Measurements from ENCODE around the gene OTOS. TPM values are rescaled to one million over a fixed set of nuclear protein-coding genes. Genes with fewer than 3 reads are reported as not detected.

OTOS gene
- total and polyA plus RNA-seq, 2 of the 13 experiments (the other 11 are each of a cell fraction or from before 2014, with no cell fraction given), result not detected

DNA sequence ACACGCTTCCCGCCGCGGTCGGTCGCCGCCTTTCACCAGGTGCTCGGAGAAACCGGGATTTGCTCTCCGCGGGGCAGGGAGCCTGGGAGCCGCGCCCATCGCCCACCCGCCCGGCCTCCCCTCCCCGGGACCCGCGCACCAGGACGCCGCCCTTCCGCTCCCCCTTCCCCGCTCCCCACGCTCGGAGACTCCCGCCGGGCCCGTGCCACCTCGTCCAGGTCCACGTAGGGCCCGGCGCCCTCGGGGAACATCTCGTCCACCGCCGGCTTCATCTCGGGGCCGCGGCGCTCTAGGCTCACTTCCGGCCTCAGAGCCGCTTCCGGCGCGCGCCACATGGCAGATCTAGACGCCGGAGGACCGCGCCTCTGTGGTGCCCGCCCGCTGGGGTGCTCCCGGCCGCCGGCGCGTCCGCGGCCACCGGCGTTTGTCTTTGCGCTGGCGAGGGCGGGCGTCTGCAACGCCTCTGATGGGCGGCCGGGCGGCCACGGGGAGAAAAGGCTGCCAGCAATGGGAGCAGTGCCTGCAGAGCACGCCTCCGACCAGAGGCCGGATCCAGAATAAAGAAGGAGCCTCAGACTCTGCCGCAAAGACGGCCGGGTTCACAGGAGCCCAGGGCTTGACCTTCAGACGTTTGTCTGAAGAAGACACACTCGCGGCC lies 4.3 kb downstream of the OTOS start, which contains the start of gene COPS9 (continued):
- TF ChIP-seq, protein P1, sequence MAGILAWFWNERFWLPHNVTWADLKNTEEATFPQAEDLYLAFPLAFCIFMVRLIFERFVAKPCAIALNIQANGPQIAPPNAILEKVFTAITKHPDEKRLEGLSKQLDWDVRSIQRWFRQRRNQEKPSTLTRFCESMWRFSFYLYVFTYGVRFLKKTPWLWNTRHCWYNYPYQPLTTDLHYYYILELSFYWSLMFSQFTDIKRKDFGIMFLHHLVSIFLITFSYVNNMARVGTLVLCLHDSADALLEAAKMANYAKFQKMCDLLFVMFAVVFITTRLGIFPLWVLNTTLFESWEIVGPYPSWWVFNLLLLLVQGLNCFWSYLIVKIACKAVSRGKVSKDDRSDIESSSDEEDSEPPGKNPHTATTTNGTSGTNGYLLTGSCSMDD (CRISPR knock-in tag; IDR thresholded peaks at IDR 0.05), result no peak
- TF ChIP-seq RCOR2 (CRISPR knock-in tag; IDR thresholded peaks at IDR 0.05), result no peak
- peak; percentile 39; the same call in 1 of the 2 replicates for TF ChIP-seq KLF15 (CRISPR knock-in tag; IDR thresholded peaks at IDR 0.05; ENCODE audit: borderline replicate concordance)
- no peak; the same call in 1 of the 2 replicates for TF ChIP-seq HOXA5 (CRISPR knock-in tag; IDR thresholded peaks at IDR 0.05)
- TF ChIP-seq, protein P2, sequence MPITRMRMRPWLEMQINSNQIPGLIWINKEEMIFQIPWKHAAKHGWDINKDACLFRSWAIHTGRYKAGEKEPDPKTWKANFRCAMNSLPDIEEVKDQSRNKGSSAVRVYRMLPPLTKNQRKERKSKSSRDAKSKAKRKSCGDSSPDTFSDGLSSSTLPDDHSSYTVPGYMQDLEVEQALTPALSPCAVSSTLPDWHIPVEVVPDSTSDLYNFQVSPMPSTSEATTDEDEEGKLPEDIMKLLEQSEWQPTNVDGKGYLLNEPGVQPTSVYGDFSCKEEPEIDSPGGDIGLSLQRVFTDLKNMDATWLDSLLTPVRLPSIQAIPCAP (CRISPR knock-in tag; IDR thresholded peaks at IDR 0.05; ENCODE audit: low read depth), result 0 out of 2 replicates have a peak, but pooled peaks have one; percentile 71
- no peak for TF ChIP-seq ZNF619 (CRISPR knock-in tag; IDR thresholded peaks at IDR 0.05)
- no peak for TF ChIP-seq KDM6A (CRISPR knock-in tag; IDR thresholded peaks at IDR 0.05; ENCODE audit: low read depth)
- TF ChIP-seq UBTF (CRISPR knock-in tag; IDR thresholded peaks at IDR 0.05), result peak; percentile 85; the same call in 1 of the 2 replicates
- peak; percentile 84 for TF ChIP-seq AGO1 (IDR thresholded peaks at IDR 0.05; ENCODE audit: low read depth, low read length, poor library complexity, severe bottlenecking)
- no peak for TF ChIP-seq CAMTA2 (CRISPR knock-in tag; IDR thresholded peaks at IDR 0.05; ENCODE audit: borderline replicate concordance)
- TF ChIP-seq ZNF317 (CRISPR knock-in tag; IDR thresholded peaks at IDR 0.05), result no peak
- TF ChIP-seq ZNF121 (CRISPR knock-in tag; IDR thresholded peaks at IDR 0.05), result no peak
- 0 out of 2 replicates have a peak, but pooled peaks have one; percentile 55 for TF ChIP-seq REL (CRISPR knock-in tag; conservative IDR thresholded peaks at IDR 0.05)
- peak; percentile 68 for TF ChIP-seq NR2C2 (CRISPR knock-in tag; IDR thresholded peaks at IDR 0.05; ENCODE audit: borderline replicate concordance)
- peak; percentile 18; the same call in 1 of the 2 replicates for TF ChIP-seq ZNF772 (CRISPR knock-in tag; IDR thresholded peaks at IDR 0.05)
- TF ChIP-seq SP140L (CRISPR knock-in tag; IDR thresholded peaks at IDR 0.05; ENCODE audit: borderline replicate concordance), result no peak
- TF ChIP-seq NFE2L2 (IDR thresholded peaks at IDR 0.05; ENCODE audit: low read length), result no peak
- TF ChIP-seq GABPB1 (CRISPR knock-in tag; IDR thresholded peaks at IDR 0.05), result peak; percentile 98
- TF ChIP-seq, protein P3, sequence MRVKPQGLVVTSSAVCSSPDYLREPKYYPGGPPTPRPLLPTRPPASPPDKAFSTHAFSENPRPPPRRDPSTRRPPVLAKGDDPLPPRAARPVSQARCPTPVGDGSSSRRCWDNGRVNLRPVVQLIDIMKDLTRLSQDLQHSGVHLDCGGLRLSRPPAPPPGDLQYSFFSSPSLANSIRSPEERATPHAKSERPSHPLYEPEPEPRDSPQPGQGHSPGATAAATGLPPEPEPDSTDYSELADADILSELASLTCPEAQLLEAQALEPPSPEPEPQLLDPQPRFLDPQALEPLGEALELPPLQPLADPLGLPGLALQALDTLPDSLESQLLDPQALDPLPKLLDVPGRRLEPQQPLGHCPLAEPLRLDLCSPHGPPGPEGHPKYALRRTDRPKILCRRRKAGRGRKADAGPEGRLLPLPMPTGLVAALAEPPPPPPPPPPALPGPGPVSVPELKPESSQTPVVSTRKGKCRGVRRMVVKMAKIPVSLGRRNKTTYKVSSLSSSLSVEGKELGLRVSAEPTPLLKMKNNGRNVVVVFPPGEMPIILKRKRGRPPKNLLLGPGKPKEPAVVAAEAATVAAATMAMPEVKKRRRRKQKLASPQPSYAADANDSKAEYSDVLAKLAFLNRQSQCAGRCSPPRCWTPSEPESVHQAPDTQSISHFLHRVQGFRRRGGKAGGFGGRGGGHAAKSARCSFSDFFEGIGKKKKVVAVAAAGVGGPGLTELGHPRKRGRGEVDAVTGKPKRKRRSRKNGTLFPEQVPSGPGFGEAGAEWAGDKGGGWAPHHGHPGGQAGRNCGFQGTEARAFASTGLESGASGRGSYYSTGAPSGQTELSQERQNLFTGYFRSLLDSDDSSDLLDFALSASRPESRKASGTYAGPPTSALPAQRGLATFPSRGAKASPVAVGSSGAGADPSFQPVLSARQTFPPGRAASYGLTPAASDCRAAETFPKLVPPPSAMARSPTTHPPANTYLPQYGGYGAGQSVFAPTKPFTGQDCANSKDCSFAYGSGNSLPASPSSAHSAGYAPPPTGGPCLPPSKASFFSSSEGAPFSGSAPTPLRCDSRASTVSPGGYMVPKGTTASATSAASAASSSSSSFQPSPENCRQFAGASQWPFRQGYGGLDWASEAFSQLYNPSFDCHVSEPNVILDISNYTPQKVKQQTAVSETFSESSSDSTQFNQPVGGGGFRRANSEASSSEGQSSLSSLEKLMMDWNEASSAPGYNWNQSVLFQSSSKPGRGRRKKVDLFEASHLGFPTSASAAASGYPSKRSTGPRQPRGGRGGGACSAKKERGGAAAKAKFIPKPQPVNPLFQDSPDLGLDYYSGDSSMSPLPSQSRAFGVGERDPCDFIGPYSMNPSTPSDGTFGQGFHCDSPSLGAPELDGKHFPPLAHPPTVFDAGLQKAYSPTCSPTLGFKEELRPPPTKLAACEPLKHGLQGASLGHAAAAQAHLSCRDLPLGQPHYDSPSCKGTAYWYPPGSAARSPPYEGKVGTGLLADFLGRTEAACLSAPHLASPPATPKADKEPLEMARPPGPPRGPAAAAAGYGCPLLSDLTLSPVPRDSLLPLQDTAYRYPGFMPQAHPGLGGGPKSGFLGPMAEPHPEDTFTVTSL (CRISPR knock-in tag; IDR thresholded peaks at IDR 0.05; ENCODE audit: borderline replicate concordance), result no peak
- TF ChIP-seq KAT2B (IDR thresholded peaks at IDR 0.05; ENCODE audit: borderline replicate concordance, low read depth, low read length), result no peak
